CD4-positive, alpha-beta T cell (primary cell): ENCODE results near the gene LSM3. TPM values are rescaled to one million over a fixed set of nuclear protein-coding genes. Genes with fewer than 3 reads are reported as not detected.

Experiments used
- ATAC-seq: fragments of 200-7000 bp; cut with Tn5 transposase; one replicate; pipeline ENCODE4 v1.10.0; 2022; ENCODE audit warnings: mild to moderate bottlenecking; ENCODE audit not compliant: poor library complexity
- CTCF ChIA-PET: fragments of 350-600 bp; sonication (Branson Sonifier 250); formaldehyde crosslinking; loops from one replicate; lab custom pipeline; 2021; ENCODE audit warnings: antibody characterized with exemption, inconsistent platforms; lab: Charles Lee
- POLR2A ChIA-PET: fragments of 350-600 bp; sonication (Branson Sonifier 250); formaldehyde crosslinking; loops from one replicate; lab custom pipeline; 2021; ENCODE audit warnings: antibody characterized with exemption, inconsistent platforms; lab: Charles Lee
- DNase-seq, 14 experiments: peaks; one replicate each; pipeline ENCODE4 v3.0.0-alpha.2; 2013 to 2020; ENCODE audit warnings: mixed read lengths in 2 of 14
- H3K27ac ChIP-seq, 2 donors: one replicate each; pipeline versions ENCODE4 v1.5.1 to v1.7.0; 2013; ENCODE audit warnings: low read length in 2 of 2, low read depth in 1 of 2, mild to moderate bottlenecking in 1 of 2
- H3K27me3 ChIP-seq, 2 experiments: 1 replicate in 1 of 2; 2 replicates in 1 of 2; pipeline versions ENCODE4 v1.6.1 to v1.7.0; 2013; ENCODE audit warnings: low read length in 2 of 2, control low read depth in 1 of 2, mild to moderate bottlenecking in 1 of 2, moderate library complexity in 1 of 2; ENCODE audit not compliant: insufficient read depth in 2 of 2, control insufficient read depth in 1 of 2
- H3K36me3 ChIP-seq: one replicate; pipeline ENCODE4 v1.6.1; 2013; ENCODE audit warnings: low read length, control low read depth; ENCODE audit not compliant: insufficient read depth
- H3K4me1 ChIP-seq: one replicate; pipeline ENCODE4 v1.6.1; 2013; ENCODE audit warnings: low read length, control low read depth; ENCODE audit not compliant: insufficient read depth
- H3K4me3 ChIP-seq: one replicate; pipeline ENCODE4 v1.5.1; 2013; ENCODE audit warnings: mild to moderate bottlenecking, low read length, moderate library complexity
- H3K9me3 ChIP-seq, 2 experiments: 1 replicate in 1 of 2; 2 replicates in 1 of 2; pipeline versions ENCODE4 v1.6.1 to v1.7.0; 2013; ENCODE audit warnings: low read length in 2 of 2, mild to moderate bottlenecking in 2 of 2, control low read depth in 1 of 2, moderate library complexity in 1 of 2; ENCODE audit not compliant: control insufficient read depth in 1 of 2, insufficient read depth in 1 of 2
- H3K27ac Mint-ChIP-seq: one replicate; pipeline ENCODE4 v1.8.0; 2020; ENCODE audit warnings: mixed read lengths
- H3K27me3 Mint-ChIP-seq: one replicate; pipeline ENCODE4 v1.8.0; 2021; ENCODE audit warnings: mixed read lengths
- H3K36me3 Mint-ChIP-seq: one replicate; pipeline ENCODE4 v1.8.0; 2021; ENCODE audit warnings: low read depth, mixed read lengths
- H3K4me1 Mint-ChIP-seq: one replicate; pipeline ENCODE4 v1.8.0; 2021; ENCODE audit warnings: low read depth, mixed read lengths
- H3K4me3 Mint-ChIP-seq: one replicate; pipeline ENCODE4 v1.8.0; 2020; ENCODE audit warnings: mild to moderate bottlenecking, mixed read lengths
- H3K9me3 Mint-ChIP-seq: one replicate; pipeline ENCODE4 v1.8.0; 2020; ENCODE audit warnings: mixed read lengths
- intact Hi-C, 2 experiments: fragments of 100-400 bp; cut with DNase I in 1 of 2; cut with micrococcal nuclease in 1 of 2; formaldehyde crosslinking; loops; one replicate each; pipeline versions ENCODE4 v1.15.1 to v1.9.0; 2023 to 2025; cut with DNase I, micrococcal nuclease
- total RNA-seq, 174 experiments: library from RNA in 2 of 174; stranded (reverse) in 2 of 174; gene quantifications; one replicate each; pipeline ENCODE4 v1.2.3 and lab custom pipeline; 2021 to 2026
- TF ChIP-seq, protein P1 (sequence below): fragments of 200-600 bp; IDR thresholded peaks from one replicate; pipeline ENCODE4 v1.8.0; 2022; ENCODE audit warnings: antibody characterized with exemption, mild to moderate bottlenecking

The LSM3 gene
- total RNA-seq, 2 experiments from 2014 or later = 6.5 to 6.9 TPM

DNA sequence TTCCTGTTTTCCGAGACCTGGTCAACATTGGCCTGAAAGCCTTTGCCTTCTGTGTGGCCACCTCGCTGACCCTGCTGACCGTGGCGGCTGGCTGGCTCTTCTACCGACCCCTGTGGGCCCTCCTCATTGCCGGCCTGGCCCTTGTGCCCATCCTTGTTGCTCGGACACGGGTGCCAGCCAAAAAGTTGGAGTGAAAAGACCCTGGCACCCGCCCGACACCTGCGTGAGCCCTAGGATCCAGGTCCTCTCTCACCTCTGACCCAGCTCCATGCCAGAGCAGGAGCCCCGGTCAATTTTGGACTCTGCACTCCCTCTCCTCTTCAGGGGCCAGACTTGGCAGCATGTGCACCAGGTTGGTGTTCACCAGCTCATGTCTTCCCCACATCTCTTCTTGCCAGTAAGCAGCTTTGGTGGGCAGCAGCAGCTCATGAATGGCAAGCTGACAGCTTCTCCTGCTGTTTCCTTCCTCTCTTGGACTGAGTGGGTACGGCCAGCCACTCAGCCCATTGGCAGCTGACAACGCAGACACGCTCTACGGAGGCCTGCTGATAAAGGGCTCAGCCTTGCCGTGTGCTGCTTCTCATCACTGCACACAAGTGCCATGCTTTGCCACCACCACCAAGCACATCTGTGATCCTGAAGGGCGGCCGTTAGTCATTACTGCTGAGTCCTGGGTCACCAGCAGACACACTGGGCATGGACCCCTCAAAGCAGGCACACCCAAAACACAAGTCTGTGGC lies 36.8 kb upstream of the LSM3 start:
- intact Hi-C loops = loop anchor here (1.0 to 10.0 kb wide), 4 partner anchors 13 to 953 kb away; partner anchors contain the start of genes CHCHD4 (in 1 of the 2), RBSN (in 1 of the 2) and TMEM43 (in 1 of the 2)
- H3K9me3 ChIP-seq = no peaks in the 10 kb centered on the region
- DNase-seq (peak in 4 of 14 experiments; percentile 18 to 50 (median 31)), ATAC-seq (no peak)
- no peak overlapping the region for H3K4me3 ChIP-seq
- peaks cover 70% of the 10 kb centered on the region for H3K36me3 Mint-ChIP-seq
- H3K36me3 ChIP-seq = peaks cover 63% of the 10 kb centered on the region
- POLR2A ChIA-PET = interaction anchor here (1.2 to 8.7 kb wide), 9 partner anchors 8 to 510 kb away, joined by 3 to 106 read pairs (median 4); partner anchors contain the start of genes CCDC174, CHCHD4, LSM3 and TMEM43
- TF ChIP-seq, protein P1, sequence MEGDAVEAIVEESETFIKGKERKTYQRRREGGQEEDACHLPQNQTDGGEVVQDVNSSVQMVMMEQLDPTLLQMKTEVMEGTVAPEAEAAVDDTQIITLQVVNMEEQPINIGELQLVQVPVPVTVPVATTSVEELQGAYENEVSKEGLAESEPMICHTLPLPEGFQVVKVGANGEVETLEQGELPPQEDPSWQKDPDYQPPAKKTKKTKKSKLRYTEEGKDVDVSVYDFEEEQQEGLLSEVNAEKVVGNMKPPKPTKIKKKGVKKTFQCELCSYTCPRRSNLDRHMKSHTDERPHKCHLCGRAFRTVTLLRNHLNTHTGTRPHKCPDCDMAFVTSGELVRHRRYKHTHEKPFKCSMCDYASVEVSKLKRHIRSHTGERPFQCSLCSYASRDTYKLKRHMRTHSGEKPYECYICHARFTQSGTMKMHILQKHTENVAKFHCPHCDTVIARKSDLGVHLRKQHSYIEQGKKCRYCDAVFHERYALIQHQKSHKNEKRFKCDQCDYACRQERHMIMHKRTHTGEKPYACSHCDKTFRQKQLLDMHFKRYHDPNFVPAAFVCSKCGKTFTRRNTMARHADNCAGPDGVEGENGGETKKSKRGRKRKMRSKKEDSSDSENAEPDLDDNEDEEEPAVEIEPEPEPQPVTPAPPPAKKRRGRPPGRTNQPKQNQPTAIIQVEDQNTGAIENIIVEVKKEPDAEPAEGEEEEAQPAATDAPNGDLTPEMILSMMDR = no peak
- peaks cover 66% of the 10 kb centered on the region for H3K4me1 ChIP-seq
- no peaks in the 10 kb centered on the region for H3K9me3 Mint-ChIP-seq
- H3K27me3 ChIP-seq = no peaks in the 10 kb centered on the region
- CTCF ChIA-PET = interaction anchor here (0.7 to 5.9 kb wide), 5 partner anchors 14 to 245 kb away, joined by 3 to 44 read pairs (median 4); partner anchors contain the start of genes CHCHD4, LSM3, TMEM43 and XPC
- peaks cover 62% of the 10 kb centered on the region for H3K4me1 Mint-ChIP-seq
- no peak overlapping the region for H3K4me3 Mint-ChIP-seq
- H3K27me3 Mint-ChIP-seq = no peaks in the 10 kb centered on the region
- peak overlapping the region; percentile 96 for H3K27ac Mint-ChIP-seq
- peak overlapping the region; percentile 90 to 98 for H3K27ac ChIP-seq

DNA sequence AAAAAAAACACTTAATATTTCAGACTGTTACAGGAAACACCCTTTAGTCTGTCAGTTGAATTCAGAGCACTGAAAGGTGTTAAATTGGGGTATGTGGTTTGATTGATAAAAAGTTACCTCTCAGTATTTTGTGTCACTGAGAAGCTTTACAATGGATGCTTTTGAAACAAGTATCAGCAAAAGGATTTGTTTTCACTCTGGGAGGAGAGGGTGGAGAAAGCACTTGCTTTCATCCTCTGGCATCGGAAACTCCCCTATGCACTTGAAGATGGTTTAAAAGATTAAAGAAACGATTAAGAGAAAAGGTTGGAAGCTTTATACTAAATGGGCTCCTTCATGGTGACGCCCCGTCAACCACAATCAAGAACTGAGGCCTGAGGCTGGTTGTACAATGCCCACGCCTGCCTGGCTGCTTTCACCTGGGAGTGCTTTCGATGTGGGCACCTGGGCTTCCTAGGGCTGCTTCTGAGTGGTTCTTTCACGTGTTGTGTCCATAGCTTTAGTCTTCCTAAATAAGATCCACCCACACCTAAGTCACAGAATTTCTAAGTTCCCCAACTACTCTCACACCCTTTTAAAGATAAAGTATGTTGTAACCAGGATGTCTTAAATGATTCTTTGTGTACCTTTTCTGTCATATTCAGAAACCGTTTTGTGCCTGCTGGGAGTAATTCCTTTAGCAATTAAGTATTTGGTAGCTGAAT lies 35.9 kb upstream of the LSM3 start:
- Histone ChIP-seq H3K4me1 (peaks cover 67% of the 10 kb centered on the region), H3K27ac (peak overlapping the region; percentile 90 to 98), H3K4me3 (peak overlapping the region; percentile 2), H3K9me3 (no peaks in the 10 kb centered on the region), H3K27me3 (no peaks in the 10 kb centered on the region), H3K36me3 (peaks cover 63% of the 10 kb centered on the region)
- Mint-ChIP-seq H3K4me1 (peaks cover 62% of the 10 kb centered on the region), H3K36me3 (peaks cover 74% of the 10 kb centered on the region), H3K4me3 (peak overlapping the region; percentile 44), H3K9me3 (no peaks in the 10 kb centered on the region), H3K27ac (peak overlapping the region; percentile 96), H3K27me3 (no peaks in the 10 kb centered on the region)
- POLR2A ChIA-PET = interaction anchor here (0.6 to 8.7 kb wide), 12 partner anchors 9 to 509 kb away, joined by 3 to 106 read pairs (median 4); partner anchors contain the start of genes CCDC174, CHCHD4, LSM3 and TMEM43
- TF ChIP-seq, protein P1 = no peak
- ATAC-seq = peak; percentile 59
- intact Hi-C loops = loop anchor here (1.0 to 10.0 kb wide), 3 partner anchors 17 to 952 kb away; partner anchors contain the start of genes CHCHD4 (in 1 of the 2), RBSN (in 1 of the 2) and TMEM43 (in 1 of the 2)
- peak in 13 of 14 experiments; percentile 35 to 92 (median 63) for DNase-seq
- CTCF ChIA-PET = interaction anchor here (0.9 to 5.9 kb wide), 6 partner anchors 14 to 246 kb away, joined by 3 to 44 read pairs (median 4); partner anchors contain the start of genes CHCHD4, LSM3, TMEM43 and XPC
